Activated CD4-positive, CD25-positive, alpha-beta regulatory T cell treated with anti-CD3 and anti-CD28 coated beads, Interleukin-2, amount 50 U/mL, for 24 hours (primary cell): ENCODE measurements around the gene DCTN1.

Experiments used
- ATAC-seq, 2 donors: fragments of 150-1000 bp; cut with Tn5 transposase; one replicate each; pipeline ENCODE4 v1.10.0; 2021; ENCODE audit warnings: mild to moderate bottlenecking in 1 of 2, moderate library complexity in 1 of 2

DCTN1 gene

DNA sequence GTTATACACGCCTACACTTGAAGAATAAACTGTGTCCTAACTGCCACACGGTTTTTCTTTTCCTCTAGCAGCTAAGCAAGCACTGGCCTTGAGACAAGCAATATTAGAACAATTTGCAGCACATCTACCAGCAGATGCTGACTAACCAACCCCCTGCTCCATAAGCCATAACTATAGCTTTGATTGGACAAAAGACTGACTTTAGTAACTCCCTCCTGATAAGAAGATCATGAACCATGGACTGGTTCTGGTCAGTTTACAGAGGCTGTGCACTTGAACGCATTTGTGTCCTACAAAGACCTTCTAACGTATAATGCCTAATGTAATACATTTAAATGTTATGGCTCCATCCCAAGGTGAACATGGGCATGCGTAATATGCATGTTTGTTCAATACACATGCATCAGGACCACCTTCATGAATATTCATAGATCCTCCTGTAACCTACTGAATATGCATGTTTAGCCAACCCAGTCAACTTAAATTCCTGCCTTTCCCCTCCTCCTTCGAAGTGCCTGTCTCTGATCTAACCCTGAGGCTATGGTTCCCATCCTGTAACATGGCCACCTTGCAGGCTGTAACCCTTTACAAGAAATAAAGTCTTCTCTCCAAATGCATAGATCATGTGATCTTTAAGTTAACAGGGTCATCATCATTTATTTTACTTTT, 63.4 kb downstream of the DCTN1 start:
- no peak for ATAC-seq

DNA sequence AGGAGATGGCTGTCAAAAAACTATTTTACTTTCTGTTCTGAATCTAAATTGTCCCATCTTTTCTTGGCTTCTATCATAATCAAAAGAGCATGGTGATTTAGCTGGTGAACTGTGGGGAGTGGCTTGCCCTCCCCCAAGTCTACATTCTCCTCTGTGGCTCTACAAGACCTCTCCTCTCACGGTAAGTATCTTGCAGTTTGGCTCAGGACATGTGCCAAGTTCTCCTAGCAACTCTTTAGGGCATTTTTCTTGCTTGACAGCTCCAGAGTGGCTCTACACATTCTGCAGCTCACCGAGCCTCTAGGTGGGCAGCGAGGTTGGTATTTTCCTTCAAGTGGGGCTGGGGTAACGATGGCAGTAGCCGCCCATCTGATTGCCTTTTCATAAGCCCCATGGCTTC, 66.0 kb downstream of the DCTN1 start:
- no peak for ATAC-seq

DNA sequence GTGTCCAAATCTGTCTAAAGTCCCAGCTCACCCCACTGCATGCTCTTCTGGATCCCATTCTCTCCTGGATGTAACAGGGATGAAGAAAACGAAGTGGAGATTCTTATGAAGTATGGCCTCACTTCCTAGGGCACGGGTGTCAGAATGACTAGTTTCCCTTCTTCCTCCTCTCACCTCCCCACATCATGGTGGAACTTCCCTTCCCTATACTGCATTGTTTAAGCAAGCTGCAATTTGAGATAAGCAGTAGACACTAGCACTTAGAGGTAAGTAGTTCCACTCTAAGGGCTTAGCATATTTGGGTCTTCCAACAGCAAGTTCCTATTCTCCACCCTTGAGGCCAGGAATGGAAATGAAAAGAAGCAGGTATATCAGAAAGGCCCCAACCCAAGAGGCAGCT, 66.6 kb downstream of the DCTN1 start:
- ATAC-seq, result no peak

DNA sequence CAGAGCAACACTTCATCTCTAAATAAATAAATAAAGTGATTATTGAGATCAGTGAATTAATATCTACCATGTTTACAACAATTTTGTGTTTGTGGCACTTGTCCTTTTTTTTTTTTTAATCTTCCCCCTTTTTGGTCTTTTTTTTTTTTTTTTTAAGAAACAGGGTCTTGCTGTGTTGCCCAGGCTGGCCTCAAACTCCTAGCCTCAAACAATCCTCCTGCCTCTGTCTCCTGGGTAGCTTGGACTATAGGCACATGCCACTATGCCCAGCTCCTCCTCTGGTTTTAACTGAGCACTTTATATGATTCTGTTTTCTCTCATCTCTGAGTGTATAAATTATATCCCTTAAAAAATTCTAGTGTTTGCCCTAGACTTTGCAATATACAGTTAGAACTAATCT, 67.2 kb downstream of the DCTN1 start:
- no peak for ATAC-seq
